HepG2 (cell line): ENCODE results near the gene NRDE2. TPM values are rescaled to one million over a fixed set of nuclear protein-coding genes. Genes with fewer than 3 reads are reported as not detected.

Experiments used
- CEBPG ChIP-seq: IDR thresholded peaks from 2 replicates; pipeline ENCODE4 v1.6.1; 2016
- FOXA1 ChIP-seq, 2 experiments: fragments of 450-650 bp in 1 of 2; sonication (generic) in 1 of 2; formaldehyde crosslinking in 1 of 2; IDR thresholded peaks; 2 replicates each; pipeline versions ENCODE4 v1.4.0 to v1.6.1; 2016 to 2020; ENCODE audit warnings: missing genetic modification reagents in 1 of 2
- HMGA1 ChIP-seq: sonication (generic); formaldehyde crosslinking; conservative IDR thresholded peaks from 2 replicates; pipeline ENCODE4 v1.4.0; 2020; ENCODE audit warnings: missing genetic modification reagents
- KDM5A ChIP-seq: fragments of 200-600 bp; sonication (generic); IDR thresholded peaks from 2 replicates; pipeline ENCODE4 v1.7.0; 2018; ENCODE audit warnings: antibody characterized with exemption, mild to moderate bottlenecking, low read length, borderline replicate concordance
- NCOA2 ChIP-seq: sonication (generic); formaldehyde crosslinking; IDR thresholded peaks from 2 replicates; pipeline ENCODE4 v1.8.0; 2022; ENCODE audit warnings: inconsistent platforms
- POLR2G ChIP-seq: fragments of 200-400 bp; formaldehyde crosslinking; IDR thresholded peaks from 2 replicates; pipeline ENCODE4 v1.6.1; 2018; ENCODE audit warnings: mild to moderate bottlenecking, low read depth, low read length, moderate library complexity
- SOX5 ChIP-seq: IDR thresholded peaks from 2 replicates; pipeline ENCODE4 v1.6.1; 2016; ENCODE audit warnings: borderline replicate concordance
- SOX6 ChIP-seq, 2 experiments: fragments of 450-650 bp in 1 of 2; sonication (generic) in 1 of 2; formaldehyde crosslinking in 1 of 2; IDR thresholded peaks; 2 replicates each; pipeline versions ENCODE4 v1.4.0 to v1.6.1; 2017 to 2020; ENCODE audit warnings: antibody characterized with exemption in 1 of 2, mild to moderate bottlenecking in 1 of 2, missing genetic modification reagents in 1 of 2
- SRF ChIP-seq: IDR thresholded peaks from 2 replicates; pipeline ENCODE4 v1.6.1; 2011; ENCODE audit warnings: mild to moderate bottlenecking, low read depth, low read length, moderate library complexity
- ZFP82 ChIP-seq: sonication (generic); formaldehyde crosslinking; IDR thresholded peaks from 2 replicates; pipeline ENCODE4 v1.5.1; 2020; ENCODE audit warnings: mild to moderate bottlenecking, missing genetic modification reagents, borderline replicate concordance
- ZNF234 ChIP-seq: sonication (generic); formaldehyde crosslinking; conservative IDR thresholded peaks from 2 replicates; pipeline ENCODE4 v1.5.1; 2020; ENCODE audit warnings: mild to moderate bottlenecking, missing genetic modification reagents
- ZNF558 ChIP-seq: sonication (generic); formaldehyde crosslinking; IDR thresholded peaks from 2 replicates; pipeline ENCODE4 v1.9.0; 2022; ENCODE audit warnings: mild to moderate bottlenecking, missing genetic modification reagents, borderline replicate concordance
- ZNF713 ChIP-seq: sonication (generic); formaldehyde crosslinking; IDR thresholded peaks from 2 replicates; pipeline ENCODE4 v1.4.0; 2020; ENCODE audit warnings: mild to moderate bottlenecking, missing genetic modification reagents
- ZNF777 ChIP-seq: sonication (generic); formaldehyde crosslinking; IDR thresholded peaks from 2 replicates; pipeline ENCODE4 v1.4.0; 2020; ENCODE audit warnings: missing genetic modification reagents
- polyA plus RNA-seq, 8 experiments: library from polyadenylated mRNA; depleted of rRNA in 3 of 8; stranded (reverse) in 7 of 8; unstranded in 1 of 8; fragments of >200 nt; fragmentation: Illumina TruSeq in 4 of 8; extraction: Trizol in 4 of 8; gene quantifications; 2 replicates each; pipeline versions ENCODE4 v1.2.1 to v1.2.3, GENCODE V29; 2011 to 2016; ENCODE audit warnings: low read depth in 4 of 8, missing spikeins in 1 of 8, mixed read lengths in 1 of 8; ENCODE audit not compliant: insufficient read depth in 1 of 8
- total RNA-seq, 5 experiments: library from RNA; depleted of rRNA; stranded (reverse); fragments of >200 nt; fragmentation: Illumina TruSeq; extraction: Trizol; gene quantifications; 2 replicates each; pipeline ENCODE4 v1.2.3, GENCODE V29; 2016; ENCODE audit warnings: low read depth in 1 of 5
- TF ChIP-seq, protein P1 (sequence below): sonication (generic); formaldehyde crosslinking; IDR thresholded peaks from 2 replicates; pipeline ENCODE4 v1.8.0; 2022; ENCODE audit warnings: mild to moderate bottlenecking, missing genetic modification reagents, moderate library complexity
- TF ChIP-seq, protein P2 (sequence below): IDR thresholded peaks from 2 replicates; pipeline ENCODE4 v1.6.1; 2016; ENCODE audit warnings: low read depth, missing genetic modification reagents, missing compliant biosample characterization
- TF ChIP-seq, protein P3 (sequence below): sonication (generic); formaldehyde crosslinking; IDR thresholded peaks from 2 replicates; pipeline ENCODE4 v1.4.0; 2020; ENCODE audit warnings: missing genetic modification reagents, low read depth, mild to moderate bottlenecking, borderline replicate concordance
- TF ChIP-seq, protein P4 (sequence below): IDR thresholded peaks from 2 replicates; pipeline ENCODE4 v1.6.1; 2012; ENCODE audit warnings: low read length, improper control_type of control experiment

The NRDE2 gene
- total and polyA plus RNA-seq, 2 of the 13 experiments (the other 11 are each of a cell fraction or from before 2014, with no cell fraction given): 5.6 to 12.5 TPM

DNA sequence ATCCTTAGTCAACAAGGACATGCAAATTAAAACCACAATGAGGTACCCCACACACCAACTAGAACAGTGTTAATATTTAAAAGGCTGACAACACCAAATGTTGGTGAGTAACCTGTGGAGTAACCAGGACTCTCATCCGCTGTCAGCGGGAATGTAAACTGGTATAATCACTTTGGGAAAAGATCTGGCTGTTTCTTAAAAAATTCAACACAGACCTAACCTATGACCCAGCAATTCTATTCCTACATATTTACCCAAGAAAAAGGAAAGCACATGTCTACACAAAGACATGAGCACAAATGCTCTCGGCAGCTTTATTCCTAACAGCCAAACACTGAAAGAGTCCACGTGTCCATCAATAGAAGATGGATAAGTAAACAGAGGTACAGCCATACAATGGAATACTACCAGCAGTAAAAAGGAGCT, 26.6 kb downstream of the NRDE2 start (continued):
- TF ChIP-seq CEBPG (CRISPR knock-in tag): 0 out of 2 replicates have a peak, but pooled peaks have one; percentile 14
- TF ChIP-seq KDM5A: no peak
- TF ChIP-seq POLR2G: no peak
- TF ChIP-seq, protein P1, sequence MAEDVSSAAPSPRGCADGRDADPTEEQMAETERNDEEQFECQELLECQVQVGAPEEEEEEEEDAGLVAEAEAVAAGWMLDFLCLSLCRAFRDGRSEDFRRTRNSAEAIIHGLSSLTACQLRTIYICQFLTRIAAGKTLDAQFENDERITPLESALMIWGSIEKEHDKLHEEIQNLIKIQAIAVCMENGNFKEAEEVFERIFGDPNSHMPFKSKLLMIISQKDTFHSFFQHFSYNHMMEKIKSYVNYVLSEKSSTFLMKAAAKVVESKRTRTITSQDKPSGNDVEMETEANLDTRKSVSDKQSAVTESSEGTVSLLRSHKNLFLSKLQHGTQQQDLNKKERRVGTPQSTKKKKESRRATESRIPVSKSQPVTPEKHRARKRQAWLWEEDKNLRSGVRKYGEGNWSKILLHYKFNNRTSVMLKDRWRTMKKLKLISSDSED: no peak
- TF ChIP-seq, protein P2, sequence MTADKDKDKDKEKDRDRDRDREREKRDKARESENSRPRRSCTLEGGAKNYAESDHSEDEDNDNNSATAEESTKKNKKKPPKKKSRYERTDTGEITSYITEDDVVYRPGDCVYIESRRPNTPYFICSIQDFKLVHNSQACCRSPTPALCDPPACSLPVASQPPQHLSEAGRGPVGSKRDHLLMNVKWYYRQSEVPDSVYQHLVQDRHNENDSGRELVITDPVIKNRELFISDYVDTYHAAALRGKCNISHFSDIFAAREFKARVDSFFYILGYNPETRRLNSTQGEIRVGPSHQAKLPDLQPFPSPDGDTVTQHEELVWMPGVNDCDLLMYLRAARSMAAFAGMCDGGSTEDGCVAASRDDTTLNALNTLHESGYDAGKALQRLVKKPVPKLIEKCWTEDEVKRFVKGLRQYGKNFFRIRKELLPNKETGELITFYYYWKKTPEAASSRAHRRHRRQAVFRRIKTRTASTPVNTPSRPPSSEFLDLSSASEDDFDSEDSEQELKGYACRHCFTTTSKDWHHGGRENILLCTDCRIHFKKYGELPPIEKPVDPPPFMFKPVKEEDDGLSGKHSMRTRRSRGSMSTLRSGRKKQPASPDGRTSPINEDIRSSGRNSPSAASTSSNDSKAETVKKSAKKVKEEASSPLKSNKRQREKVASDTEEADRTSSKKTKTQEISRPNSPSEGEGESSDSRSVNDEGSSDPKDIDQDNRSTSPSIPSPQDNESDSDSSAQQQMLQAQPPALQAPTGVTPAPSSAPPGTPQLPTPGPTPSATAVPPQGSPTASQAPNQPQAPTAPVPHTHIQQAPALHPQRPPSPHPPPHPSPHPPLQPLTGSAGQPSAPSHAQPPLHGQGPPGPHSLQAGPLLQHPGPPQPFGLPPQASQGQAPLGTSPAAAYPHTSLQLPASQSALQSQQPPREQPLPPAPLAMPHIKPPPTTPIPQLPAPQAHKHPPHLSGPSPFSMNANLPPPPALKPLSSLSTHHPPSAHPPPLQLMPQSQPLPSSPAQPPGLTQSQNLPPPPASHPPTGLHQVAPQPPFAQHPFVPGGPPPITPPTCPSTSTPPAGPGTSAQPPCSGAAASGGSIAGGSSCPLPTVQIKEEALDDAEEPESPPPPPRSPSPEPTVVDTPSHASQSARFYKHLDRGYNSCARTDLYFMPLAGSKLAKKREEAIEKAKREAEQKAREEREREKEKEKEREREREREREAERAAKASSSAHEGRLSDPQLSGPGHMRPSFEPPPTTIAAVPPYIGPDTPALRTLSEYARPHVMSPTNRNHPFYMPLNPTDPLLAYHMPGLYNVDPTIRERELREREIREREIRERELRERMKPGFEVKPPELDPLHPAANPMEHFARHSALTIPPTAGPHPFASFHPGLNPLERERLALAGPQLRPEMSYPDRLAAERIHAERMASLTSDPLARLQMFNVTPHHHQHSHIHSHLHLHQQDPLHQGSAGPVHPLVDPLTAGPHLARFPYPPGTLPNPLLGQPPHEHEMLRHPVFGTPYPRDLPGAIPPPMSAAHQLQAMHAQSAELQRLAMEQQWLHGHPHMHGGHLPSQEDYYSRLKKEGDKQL: peak; percentile 25; the same call in 1 of the 2 replicates
- no peak for TF ChIP-seq ZNF777
- TF ChIP-seq NCOA2 (CRISPR knock-in tag): peak; percentile 36; the same call in 1 of the 2 replicates
- TF ChIP-seq ZNF558 (CRISPR knock-in tag): no peak
- no peak for TF ChIP-seq SRF
- TF ChIP-seq ZNF713 (CRISPR knock-in tag): no peak
- TF ChIP-seq, protein P3, sequence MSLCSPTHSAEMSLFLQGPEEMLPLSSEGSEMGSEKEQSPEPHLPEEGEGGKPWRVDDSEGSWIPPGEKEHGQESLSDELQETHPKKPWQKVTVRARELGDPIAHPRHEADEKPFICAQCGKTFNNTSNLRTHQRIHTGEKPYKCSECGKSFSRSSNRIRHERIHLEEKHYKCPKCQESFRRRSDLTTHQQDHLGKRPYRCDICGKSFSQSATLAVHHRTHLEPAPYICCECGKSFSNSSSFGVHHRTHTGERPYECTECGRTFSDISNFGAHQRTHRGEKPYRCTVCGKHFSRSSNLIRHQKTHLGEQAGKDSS: no peak
- no peak for TF ChIP-seq ZFP82 (CRISPR knock-in tag)
- no peak for TF ChIP-seq SOX6 (IDR thresholded peaks at IDR 0.05)
- peak; percentile 87 for TF ChIP-seq SOX6 (CRISPR knock-in tag; IDR thresholded peaks at IDR 0.05)
- no peak for TF ChIP-seq FOXA1 (IDR thresholded peaks at IDR 0.05)
- TF ChIP-seq FOXA1 (CRISPR knock-in tag; IDR thresholded peaks at IDR 0.05): peak; percentile 76
- no peak for TF ChIP-seq HMGA1 (CRISPR knock-in tag)
- peak; percentile 86 for TF ChIP-seq SOX5 (CRISPR knock-in tag)
- TF ChIP-seq, protein P4, sequence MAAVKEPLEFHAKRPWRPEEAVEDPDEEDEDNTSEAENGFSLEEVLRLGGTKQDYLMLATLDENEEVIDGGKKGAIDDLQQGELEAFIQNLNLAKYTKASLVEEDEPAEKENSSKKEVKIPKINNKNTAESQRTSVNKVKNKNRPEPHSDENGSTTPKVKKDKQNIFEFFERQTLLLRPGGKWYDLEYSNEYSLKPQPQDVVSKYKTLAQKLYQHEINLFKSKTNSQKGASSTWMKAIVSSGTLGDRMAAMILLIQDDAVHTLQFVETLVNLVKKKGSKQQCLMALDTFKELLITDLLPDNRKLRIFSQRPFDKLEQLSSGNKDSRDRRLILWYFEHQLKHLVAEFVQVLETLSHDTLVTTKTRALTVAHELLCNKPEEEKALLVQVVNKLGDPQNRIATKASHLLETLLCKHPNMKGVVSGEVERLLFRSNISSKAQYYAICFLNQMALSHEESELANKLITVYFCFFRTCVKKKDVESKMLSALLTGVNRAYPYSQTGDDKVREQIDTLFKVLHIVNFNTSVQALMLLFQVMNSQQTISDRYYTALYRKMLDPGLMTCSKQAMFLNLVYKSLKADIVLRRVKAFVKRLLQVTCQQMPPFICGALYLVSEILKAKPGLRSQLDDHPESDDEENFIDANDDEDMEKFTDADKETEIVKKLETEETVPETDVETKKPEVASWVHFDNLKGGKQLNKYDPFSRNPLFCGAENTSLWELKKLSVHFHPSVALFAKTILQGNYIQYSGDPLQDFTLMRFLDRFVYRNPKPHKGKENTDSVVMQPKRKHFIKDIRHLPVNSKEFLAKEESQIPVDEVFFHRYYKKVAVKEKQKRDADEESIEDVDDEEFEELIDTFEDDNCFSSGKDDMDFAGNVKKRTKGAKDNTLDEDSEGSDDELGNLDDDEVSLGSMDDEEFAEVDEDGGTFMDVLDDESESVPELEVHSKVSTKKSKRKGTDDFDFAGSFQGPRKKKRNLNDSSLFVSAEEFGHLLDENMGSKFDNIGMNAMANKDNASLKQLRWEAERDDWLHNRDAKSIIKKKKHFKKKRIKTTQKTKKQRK: no peak
- no peak for TF ChIP-seq ZNF234 (CRISPR knock-in tag)
